ENCODE data around the gene CEP68.

DNA sequence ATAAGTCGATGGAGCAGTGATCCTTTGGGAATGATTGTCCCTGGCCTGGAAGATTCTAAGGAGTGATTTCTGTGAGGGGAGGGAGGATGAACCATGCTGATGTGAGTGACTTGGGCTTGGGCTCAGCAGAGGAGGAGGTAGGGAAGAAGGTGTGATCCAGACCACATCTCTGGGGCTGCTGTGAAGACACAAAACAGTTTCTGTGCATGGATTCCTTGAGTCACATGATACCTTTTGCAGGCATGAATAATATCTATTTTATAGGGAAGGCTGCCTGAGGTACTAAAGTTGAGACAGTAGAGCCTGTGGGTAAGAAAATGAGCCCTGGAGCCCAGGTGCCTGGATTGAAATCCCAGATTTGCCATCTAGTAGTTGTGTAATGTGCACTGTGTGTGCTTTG, 37.2 kb upstream of the CEP68 start:
- TF ChIP-seq MEF2A (IDR thresholded peaks at IDR 0.05; ENCODE audit: borderline replicate concordance, low read depth): no peak
- TF ChIP-seq POLR2AphosphoS5 (IDR thresholded peaks at IDR 0.05; ENCODE audit: low read depth, low read length): no peak
- no peak for TF ChIP-seq USF2 (IDR thresholded peaks at IDR 0.05; ENCODE audit: borderline replicate concordance, low read depth, low read length)
- TF ChIP-seq, protein P1, sequence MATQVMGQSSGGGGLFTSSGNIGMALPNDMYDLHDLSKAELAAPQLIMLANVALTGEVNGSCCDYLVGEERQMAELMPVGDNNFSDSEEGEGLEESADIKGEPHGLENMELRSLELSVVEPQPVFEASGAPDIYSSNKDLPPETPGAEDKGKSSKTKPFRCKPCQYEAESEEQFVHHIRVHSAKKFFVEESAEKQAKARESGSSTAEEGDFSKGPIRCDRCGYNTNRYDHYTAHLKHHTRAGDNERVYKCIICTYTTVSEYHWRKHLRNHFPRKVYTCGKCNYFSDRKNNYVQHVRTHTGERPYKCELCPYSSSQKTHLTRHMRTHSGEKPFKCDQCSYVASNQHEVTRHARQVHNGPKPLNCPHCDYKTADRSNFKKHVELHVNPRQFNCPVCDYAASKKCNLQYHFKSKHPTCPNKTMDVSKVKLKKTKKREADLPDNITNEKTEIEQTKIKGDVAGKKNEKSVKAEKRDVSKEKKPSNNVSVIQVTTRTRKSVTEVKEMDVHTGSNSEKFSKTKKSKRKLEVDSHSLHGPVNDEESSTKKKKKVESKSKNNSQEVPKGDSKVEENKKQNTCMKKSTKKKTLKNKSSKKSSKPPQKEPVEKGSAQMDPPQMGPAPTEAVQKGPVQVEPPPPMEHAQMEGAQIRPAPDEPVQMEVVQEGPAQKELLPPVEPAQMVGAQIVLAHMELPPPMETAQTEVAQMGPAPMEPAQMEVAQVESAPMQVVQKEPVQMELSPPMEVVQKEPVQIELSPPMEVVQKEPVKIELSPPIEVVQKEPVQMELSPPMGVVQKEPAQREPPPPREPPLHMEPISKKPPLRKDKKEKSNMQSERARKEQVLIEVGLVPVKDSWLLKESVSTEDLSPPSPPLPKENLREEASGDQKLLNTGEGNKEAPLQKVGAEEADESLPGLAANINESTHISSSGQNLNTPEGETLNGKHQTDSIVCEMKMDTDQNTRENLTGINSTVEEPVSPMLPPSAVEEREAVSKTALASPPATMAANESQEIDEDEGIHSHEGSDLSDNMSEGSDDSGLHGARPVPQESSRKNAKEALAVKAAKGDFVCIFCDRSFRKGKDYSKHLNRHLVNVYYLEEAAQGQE (IDR thresholded peaks at IDR 0.05; ENCODE audit: low read depth, low read length): no peak
